GM23338 (cell line): ENCODE data around the gene EYA2. TPM values are rescaled to one million over a fixed set of nuclear protein-coding genes. Genes with fewer than 3 reads are reported as not detected.

Source experiments
- ATAC-seq: fragments of 200-7000 bp; cut with Tn5 transposase; 3 replicates; pipeline ENCODE4 v1.9.1; 2020
- DNase-seq: peaks from one replicate; pipeline ENCODE4 v3.0.0-alpha.2; 2015; ENCODE audit warnings: low spot score
- H2AFZ ChIP-seq: fragments of 200-600 bp; sonication (generic); 2 replicates; pipeline ENCODE4 v1.8.0; 2016; ENCODE audit warnings: antibody characterized with exemption, mild to moderate bottlenecking, moderate library complexity
- H3F3A ChIP-seq: fragments of 200-600 bp; sonication (generic); replicated peaks from 2 replicates; pipeline ENCODE4 v1.8.0; 2017; ENCODE audit warnings: antibody characterized with exemption, mixed run types, low read depth
- H3K27ac ChIP-seq: fragments of 200-600 bp; sonication (generic); 2 replicates; pipeline ENCODE4 v1.6.1; 2016; ENCODE audit warnings: low read depth
- H3K27me3 ChIP-seq: fragments of 200-600 bp; sonication (generic); 2 replicates; pipeline ENCODE4 v1.8.0; 2016; ENCODE audit warnings: mild to moderate bottlenecking, mixed run types, moderate library complexity; ENCODE audit not compliant: insufficient read depth
- H3K36me3 ChIP-seq: fragments of 200-600 bp; sonication (generic); 2 replicates; pipeline ENCODE4 v1.8.0; 2016; ENCODE audit warnings: mild to moderate bottlenecking; ENCODE audit not compliant: insufficient read depth
- H3K4me1 ChIP-seq: fragments of 200-600 bp; sonication (generic); 2 replicates; pipeline ENCODE4 v1.8.0; 2016; ENCODE audit warnings: mild to moderate bottlenecking, moderate library complexity; ENCODE audit not compliant: insufficient read depth
- H3K4me2 ChIP-seq: fragments of 200-600 bp; sonication (generic); 2 replicates; pipeline ENCODE4 v1.7.1; 2017; ENCODE audit warnings: mixed run types
- H3K4me3 ChIP-seq: fragments of 200-600 bp; sonication (generic); 2 replicates; pipeline ENCODE4 v1.6.1; 2016; ENCODE audit warnings: mixed run types
- H3K79me2 ChIP-seq: fragments of 200-600 bp; sonication (generic); replicated peaks from 2 replicates; pipeline ENCODE4 v1.8.0; 2017; ENCODE audit warnings: mild to moderate bottlenecking; ENCODE audit not compliant: insufficient read depth
- H3K9me2 ChIP-seq: fragments of 200-600 bp; sonication (generic); 2 replicates; pipeline ENCODE4 v1.8.0; 2017; ENCODE audit not compliant: insufficient read depth
- H4K20me1 ChIP-seq: fragments of 200-600 bp; sonication (generic); replicated peaks from 2 replicates; pipeline ENCODE4 v1.8.0; 2017; ENCODE audit warnings: mild to moderate bottlenecking; ENCODE audit not compliant: insufficient read depth
- H3K27ac Mint-ChIP-seq: 2 replicates; pipeline ENCODE4 v1.8.0; 2020; ENCODE audit warnings: inconsistent platforms, mild to moderate bottlenecking, moderate library complexity, mixed read lengths
- H3K27me3 Mint-ChIP-seq: 3 replicates; pipeline ENCODE4 v1.8.0; 2022; ENCODE audit warnings: low read depth, mild to moderate bottlenecking, moderate library complexity, mixed read lengths, inconsistent platforms; ENCODE audit not compliant: insufficient read depth, poor library complexity
- H3K36me3 Mint-ChIP-seq: 3 replicates; pipeline ENCODE4 v1.8.0; 2021; ENCODE audit warnings: low read depth, mild to moderate bottlenecking, inconsistent platforms, moderate library complexity, mixed read lengths
- H3K4me1 Mint-ChIP-seq: 3 replicates; pipeline ENCODE4 v1.8.0; 2020; ENCODE audit warnings: mild to moderate bottlenecking, inconsistent platforms, mixed read lengths
- H3K4me3 Mint-ChIP-seq: 3 replicates; pipeline ENCODE4 v1.8.0; 2021; ENCODE audit warnings: moderate library complexity, mild to moderate bottlenecking, inconsistent platforms, mixed read lengths
- H3K9me3 Mint-ChIP-seq: 3 replicates; pipeline ENCODE4 v1.8.0; 2020; ENCODE audit warnings: moderate library complexity, mild to moderate bottlenecking, inconsistent platforms, mixed read lengths
- CREB1 ChIP-seq: fragments of 250-450 bp; sonication (Bioruptor Pico); IDR thresholded peaks from 2 replicates; pipeline ENCODE4 v1.5.0; 2020; ENCODE audit warnings: low read depth, mild to moderate bottlenecking, moderate library complexity
- EZH2 ChIP-seq: fragments of 200-600 bp; sonication (generic); IDR thresholded peaks from one replicate; pipeline ENCODE4 v1.8.0; 2017; ENCODE audit warnings: antibody characterized with exemption, mild to moderate bottlenecking, low read depth; ENCODE audit not compliant: unreplicated experiment
- EZH2phosphoT487 ChIP-seq: fragments of 200-600 bp; sonication (generic); IDR thresholded peaks from one replicate; pipeline ENCODE4 v1.8.1; 2018; ENCODE audit warnings: antibody characterized with exemption; ENCODE audit not compliant: unreplicated experiment
- JUNB ChIP-seq: IDR thresholded peaks from one replicate; pipeline ENCODE4 v1.6.1; 2016; ENCODE audit warnings: antibody characterized with exemption; ENCODE audit not compliant: unreplicated experiment
- NANOG ChIP-seq: IDR thresholded peaks from 2 replicates; pipeline ENCODE4 v1.6.1; 2016; ENCODE audit warnings: antibody characterized with exemption, borderline replicate concordance
- POLR2AphosphoS5 ChIP-seq: IDR thresholded peaks from 2 replicates; pipeline ENCODE4 v1.6.1; 2016; ENCODE audit warnings: antibody characterized with exemption, low read depth
- REST ChIP-seq: IDR thresholded peaks from one replicate; pipeline ENCODE4 v1.6.1; 2018; ENCODE audit warnings: antibody characterized with exemption; ENCODE audit not compliant: unreplicated experiment
- STAT1 ChIP-seq: IDR thresholded peaks from one replicate; pipeline ENCODE4 v1.6.1; 2016; ENCODE audit warnings: antibody characterized with exemption; ENCODE audit not compliant: unreplicated experiment
- ZNF114 ChIP-seq: fragments of 250-450 bp; sonication (Bioruptor Pico); IDR thresholded peaks from 2 replicates; pipeline ENCODE4 v1.5.0; 2020; ENCODE audit warnings: mild to moderate bottlenecking, moderate library complexity
- ZNF331 ChIP-seq: fragments of 250-450 bp; sonication (Bioruptor Pico); IDR thresholded peaks from 2 replicates; pipeline ENCODE4 v1.5.0; 2020; ENCODE audit warnings: low read depth, mild to moderate bottlenecking, moderate library complexity
- polyA plus RNA-seq: library from polyadenylated mRNA; unstranded; fragments of >200 nt; fragmentation: Nextera tagmentation; extraction: Ambion mirVana; gene quantifications from 2 replicates; pipeline ENCODE4 v1.2.1, GENCODE V29; 2016
- total RNA-seq: library from RNA; depleted of rRNA; stranded (reverse); fragments of >200 nt; shearing (Covaris generic); gene quantifications from 2 replicates; pipeline ENCODE4 v1.2.3, GENCODE V29; 2014
- TF ChIP-seq, protein P1 (sequence below), 2 experiments: fragments of 200-600 bp in 1 of 2; sonication (generic) in 1 of 2; conservative IDR thresholded peaks; 2 replicates each; pipeline versions ENCODE4 v1.5.1 to v1.6.1; 2016 to 2017; ENCODE audit warnings: antibody characterized with exemption in 2 of 2, low read depth in 2 of 2, mild to moderate bottlenecking in 2 of 2, moderate library complexity in 1 of 2
- TF ChIP-seq, protein P2 (sequence below): IDR thresholded peaks from 2 replicates; pipeline ENCODE4 v1.6.1; 2016; ENCODE audit warnings: antibody characterized with exemption
- TF ChIP-seq, protein P3 (sequence below): fragments of 250-450 bp; sonication (Bioruptor Pico); IDR thresholded peaks from 2 replicates; pipeline ENCODE4 v1.5.0; 2020; ENCODE audit warnings: mild to moderate bottlenecking, moderate library complexity

The EYA2 gene
- total and polyA plus RNA-seq, 2 experiments from 2014 or later = 0.50 to 0.56 TPM

GRCh38 chr20:47061549-47061948 lies 166.9 kb downstream of the EYA2 start:
- Histone ChIP-seq H3K4me1 (no peaks in the 10 kb centered on the region), H2AFZ (no peak overlapping the region), H3F3A (no peaks in the 10 kb centered on the region), H3K4me2 (no peak overlapping the region), H3K27ac (no peak overlapping the region), H3K9me2 (no peaks in the 10 kb centered on the region; the same call in 1 of the 2 replicates), H3K79me2 (no peaks in the 10 kb centered on the region), H3K27me3 (no peaks in the 10 kb centered on the region), H4K20me1 (no peaks in the 10 kb centered on the region), H3K4me3 (no peak overlapping the region), H3K36me3 (no peaks in the 10 kb centered on the region)
- DNase-seq = no peak
- H3K27me3 Mint-ChIP-seq = peaks cover 3% of the 10 kb centered on the region
- no peaks in the 10 kb centered on the region for H3K36me3 Mint-ChIP-seq
- peaks cover 13% of the 10 kb centered on the region for H3K9me3 Mint-ChIP-seq
- no peak overlapping the region for H3K4me3 Mint-ChIP-seq
- no peaks in the 10 kb centered on the region for H3K4me1 Mint-ChIP-seq
- no peak overlapping the region for H3K27ac Mint-ChIP-seq
- TF ChIP-seq ZNF114 (CRISPR knock-in tag) (no peak), EZH2 (no peak), NANOG (no peak), EZH2phosphoT487 (no peak), ZNF331 (CRISPR knock-in tag) (no peak), CREB1 (CRISPR knock-in tag) (no peak), POLR2AphosphoS5 (no peak), JUNB (no peak), STAT1 (no peak), REST (no peak)
- TF ChIP-seq, protein P1, sequence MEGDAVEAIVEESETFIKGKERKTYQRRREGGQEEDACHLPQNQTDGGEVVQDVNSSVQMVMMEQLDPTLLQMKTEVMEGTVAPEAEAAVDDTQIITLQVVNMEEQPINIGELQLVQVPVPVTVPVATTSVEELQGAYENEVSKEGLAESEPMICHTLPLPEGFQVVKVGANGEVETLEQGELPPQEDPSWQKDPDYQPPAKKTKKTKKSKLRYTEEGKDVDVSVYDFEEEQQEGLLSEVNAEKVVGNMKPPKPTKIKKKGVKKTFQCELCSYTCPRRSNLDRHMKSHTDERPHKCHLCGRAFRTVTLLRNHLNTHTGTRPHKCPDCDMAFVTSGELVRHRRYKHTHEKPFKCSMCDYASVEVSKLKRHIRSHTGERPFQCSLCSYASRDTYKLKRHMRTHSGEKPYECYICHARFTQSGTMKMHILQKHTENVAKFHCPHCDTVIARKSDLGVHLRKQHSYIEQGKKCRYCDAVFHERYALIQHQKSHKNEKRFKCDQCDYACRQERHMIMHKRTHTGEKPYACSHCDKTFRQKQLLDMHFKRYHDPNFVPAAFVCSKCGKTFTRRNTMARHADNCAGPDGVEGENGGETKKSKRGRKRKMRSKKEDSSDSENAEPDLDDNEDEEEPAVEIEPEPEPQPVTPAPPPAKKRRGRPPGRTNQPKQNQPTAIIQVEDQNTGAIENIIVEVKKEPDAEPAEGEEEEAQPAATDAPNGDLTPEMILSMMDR (conservative IDR thresholded peaks at IDR 0.05; ENCODE audit: low read depth in 2 of 2) = no peak
- TF ChIP-seq, protein P2, sequence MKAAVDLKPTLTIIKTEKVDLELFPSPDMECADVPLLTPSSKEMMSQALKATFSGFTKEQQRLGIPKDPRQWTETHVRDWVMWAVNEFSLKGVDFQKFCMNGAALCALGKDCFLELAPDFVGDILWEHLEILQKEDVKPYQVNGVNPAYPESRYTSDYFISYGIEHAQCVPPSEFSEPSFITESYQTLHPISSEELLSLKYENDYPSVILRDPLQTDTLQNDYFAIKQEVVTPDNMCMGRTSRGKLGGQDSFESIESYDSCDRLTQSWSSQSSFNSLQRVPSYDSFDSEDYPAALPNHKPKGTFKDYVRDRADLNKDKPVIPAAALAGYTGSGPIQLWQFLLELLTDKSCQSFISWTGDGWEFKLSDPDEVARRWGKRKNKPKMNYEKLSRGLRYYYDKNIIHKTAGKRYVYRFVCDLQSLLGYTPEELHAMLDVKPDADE = no peak
- TF ChIP-seq, protein P3, sequence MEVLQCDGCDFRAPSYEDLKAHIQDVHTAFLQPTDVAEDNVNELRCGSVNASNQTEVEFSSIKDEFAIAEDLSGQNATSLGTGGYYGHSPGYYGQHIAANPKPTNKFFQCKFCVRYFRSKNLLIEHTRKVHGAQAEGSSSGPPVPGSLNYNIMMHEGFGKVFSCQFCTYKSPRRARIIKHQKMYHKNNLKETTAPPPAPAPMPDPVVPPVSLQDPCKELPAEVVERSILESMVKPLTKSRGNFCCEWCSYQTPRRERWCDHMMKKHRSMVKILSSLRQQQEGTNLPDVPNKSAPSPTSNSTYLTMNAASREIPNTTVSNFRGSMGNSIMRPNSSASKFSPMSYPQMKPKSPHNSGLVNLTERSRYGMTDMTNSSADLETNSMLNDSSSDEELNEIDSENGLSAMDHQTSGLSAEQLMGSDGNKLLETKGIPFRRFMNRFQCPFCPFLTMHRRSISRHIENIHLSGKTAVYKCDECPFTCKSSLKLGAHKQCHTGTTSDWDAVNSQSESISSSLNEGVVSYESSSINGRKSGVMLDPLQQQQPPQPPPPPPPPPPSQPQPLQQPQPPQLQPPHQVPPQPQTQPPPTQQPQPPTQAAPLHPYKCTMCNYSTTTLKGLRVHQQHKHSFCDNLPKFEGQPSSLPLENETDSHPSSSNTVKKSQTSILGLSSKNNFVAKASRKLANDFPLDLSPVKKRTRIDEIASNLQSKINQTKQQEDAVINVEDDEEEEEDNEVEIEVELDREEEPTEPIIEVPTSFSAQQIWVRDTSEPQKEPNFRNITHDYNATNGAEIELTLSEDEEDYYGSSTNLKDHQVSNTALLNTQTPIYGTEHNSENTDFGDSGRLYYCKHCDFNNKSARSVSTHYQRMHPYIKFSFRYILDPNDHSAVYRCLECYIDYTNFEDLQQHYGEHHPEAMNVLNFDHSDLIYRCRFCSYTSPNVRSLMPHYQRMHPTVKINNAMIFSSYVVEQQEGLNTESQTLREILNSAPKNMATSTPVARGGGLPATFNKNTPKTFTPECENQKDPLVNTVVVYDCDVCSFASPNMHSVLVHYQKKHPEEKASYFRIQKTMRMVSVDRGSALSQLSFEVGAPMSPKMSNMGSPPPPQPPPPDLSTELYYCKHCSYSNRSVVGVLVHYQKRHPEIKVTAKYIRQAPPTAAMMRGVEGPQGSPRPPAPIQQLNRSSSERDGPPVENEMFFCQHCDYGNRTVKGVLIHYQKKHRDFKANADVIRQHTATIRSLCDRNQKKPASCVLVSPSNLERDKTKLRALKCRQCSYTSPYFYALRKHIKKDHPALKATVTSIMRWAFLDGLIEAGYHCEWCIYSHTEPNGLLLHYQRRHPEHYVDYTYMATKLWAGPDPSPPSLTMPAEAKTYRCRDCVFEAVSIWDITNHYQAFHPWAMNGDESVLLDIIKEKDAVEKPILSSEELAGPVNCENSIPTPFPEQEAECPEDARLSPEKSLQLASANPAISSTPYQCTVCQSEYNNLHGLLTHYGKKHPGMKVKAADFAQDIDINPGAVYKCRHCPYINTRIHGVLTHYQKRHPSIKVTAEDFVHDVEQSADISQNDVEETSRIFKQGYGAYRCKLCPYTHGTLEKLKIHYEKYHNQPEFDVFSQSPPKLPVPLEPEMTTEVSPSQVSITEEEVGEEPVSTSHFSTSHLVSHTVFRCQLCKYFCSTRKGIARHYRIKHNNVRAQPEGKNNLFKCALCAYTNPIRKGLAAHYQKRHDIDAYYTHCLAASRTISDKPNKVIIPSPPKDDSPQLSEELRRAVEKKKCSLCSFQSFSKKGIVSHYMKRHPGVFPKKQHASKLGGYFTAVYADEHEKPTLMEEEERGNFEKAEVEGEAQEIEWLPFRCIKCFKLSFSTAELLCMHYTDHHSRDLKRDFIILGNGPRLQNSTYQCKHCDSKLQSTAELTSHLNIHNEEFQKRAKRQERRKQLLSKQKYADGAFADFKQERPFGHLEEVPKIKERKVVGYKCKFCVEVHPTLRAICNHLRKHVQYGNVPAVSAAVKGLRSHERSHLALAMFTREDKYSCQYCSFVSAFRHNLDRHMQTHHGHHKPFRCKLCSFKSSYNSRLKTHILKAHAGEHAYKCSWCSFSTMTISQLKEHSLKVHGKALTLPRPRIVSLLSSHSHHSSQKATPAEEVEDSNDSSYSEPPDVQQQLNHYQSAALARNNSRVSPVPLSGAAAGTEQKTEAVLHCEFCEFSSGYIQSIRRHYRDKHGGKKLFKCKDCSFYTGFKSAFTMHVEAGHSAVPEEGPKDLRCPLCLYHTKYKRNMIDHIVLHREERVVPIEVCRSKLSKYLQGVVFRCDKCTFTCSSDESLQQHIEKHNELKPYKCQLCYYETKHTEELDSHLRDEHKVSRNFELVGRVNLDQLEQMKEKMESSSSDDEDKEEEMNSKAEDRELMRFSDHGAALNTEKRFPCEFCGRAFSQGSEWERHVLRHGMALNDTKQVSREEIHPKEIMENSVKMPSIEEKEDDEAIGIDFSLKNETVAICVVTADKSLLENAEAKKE = no peak
- no peak for ATAC-seq
